GM12865 (cell line): ENCODE measurements around the gene ITGA2.
A peak's percentile ranks its signal among the peaks of the same experiment; 100 is the strongest.

Source experiments
- DNase-seq: peaks from one replicate; pipeline ENCODE4 v3.0.0; 2010; ENCODE audit warnings: low read depth
- H3K4me3 ChIP-seq: 2 replicates; pipeline ENCODE4 v1.5.1; 2011; ENCODE audit warnings: mild to moderate bottlenecking, low read depth, low read length, control low read depth
- CTCF ChIP-seq: IDR thresholded peaks from 2 replicates; pipeline ENCODE4 v1.5.1; 2011; ENCODE audit warnings: low read length, control low read depth, low read depth, inconsistent platforms; ENCODE audit not compliant: insufficient read depth; ENCODE audit errors: missing control alignments

ITGA2 gene

GRCh38 chr5:53006911-53007890, 18.0 kb downstream of the ITGA2 start:
- H3K4me3 ChIP-seq = no peak overlapping the region
- no peak for TF ChIP-seq CTCF
- DNase-seq = no peak

GRCh38 chr5:53008751-53009150, 19.6 kb downstream of the ITGA2 start:
- DNase-seq = peak; percentile 52
- TF ChIP-seq CTCF = no peak
- H3K4me3 ChIP-seq = no peak overlapping the region

- DNase-seq = no peak
- TF ChIP-seq CTCF = no peak
- H3K4me3 ChIP-seq = no peak overlapping the region
Observed at GRCh38 chr5:53009816-53010215, 20.7 kb downstream of the ITGA2 start.

GRCh38 chr5:53010814-53011213, 21.7 kb downstream of the ITGA2 start:
- no peak overlapping the region for H3K4me3 ChIP-seq
- DNase-seq = no peak
- no peak for TF ChIP-seq CTCF

GRCh38 chr5:53011233-53011632, 22.1 kb downstream of the ITGA2 start:
- TF ChIP-seq CTCF = no peak

GRCh38 chr5:53013857-53014256, 24.7 kb downstream of the ITGA2 start:
- H3K4me3 ChIP-seq = no peak overlapping the region
- no peak for DNase-seq
- TF ChIP-seq CTCF = no peak

More at GRCh38 chr5:53011233-53011632, 22.1 kb downstream of the ITGA2 start:
- no peak overlapping the region for H3K4me3 ChIP-seq
- no peak for DNase-seq

- TF ChIP-seq CTCF = no peak
- no peak for DNase-seq
- no peak overlapping the region for H3K4me3 ChIP-seq
Observed at GRCh38 chr5:53017383-53017782, 28.2 kb downstream of the ITGA2 start.
